ENCODE results near the gene UCKL1.

The UCKL1 gene

DNA sequence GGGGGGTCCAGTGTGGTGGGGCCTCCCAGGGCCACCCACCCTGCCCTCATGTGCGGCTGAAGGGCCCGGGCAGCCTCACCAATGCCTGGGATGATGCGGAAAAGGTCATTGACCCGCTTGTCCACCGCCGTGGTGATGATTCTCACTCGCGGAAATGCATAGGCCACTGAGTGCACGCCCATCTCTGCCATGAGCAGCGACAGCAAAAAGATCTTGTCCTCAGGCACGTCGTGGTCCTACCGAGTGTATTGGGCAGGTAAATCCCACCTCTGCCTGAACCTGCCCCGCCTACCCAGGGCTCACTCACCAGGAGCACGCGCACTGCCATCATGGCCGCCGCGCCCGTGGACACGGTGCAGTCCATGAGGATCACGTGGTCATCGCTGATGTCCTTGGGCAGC lies 16.1 kb downstream of the UCKL1 start:
- H3K9me3 ChIP-seq (ENCODE audit: control insufficient read depth, insufficient read depth, low read length), result no peaks in the 10 kb centered on the region
- H3K4me3 ChIP-seq (ENCODE audit: low read length), result no peak overlapping the region
- peaks cover 53% of the 10 kb centered on the region for H3K36me3 ChIP-seq (ENCODE audit: control insufficient read depth, low read length)
- H3K9me2 ChIP-seq (replicated peaks; ENCODE audit: control insufficient read depth, low read length), result no peaks in the 10 kb centered on the region
- H4K20me1 ChIP-seq (ENCODE audit: control insufficient read depth, insufficient read depth, low read depth, low read length), result no peaks in the 10 kb centered on the region
- peaks cover 14% of the 10 kb centered on the region for H3K4me1 ChIP-seq (ENCODE audit: control insufficient read depth, low read length)
- no peak for TF ChIP-seq EZH2phosphoT487 (IDR thresholded peaks at IDR 0.05; ENCODE audit: borderline replicate concordance, low read length)
- TF ChIP-seq, protein P1, sequence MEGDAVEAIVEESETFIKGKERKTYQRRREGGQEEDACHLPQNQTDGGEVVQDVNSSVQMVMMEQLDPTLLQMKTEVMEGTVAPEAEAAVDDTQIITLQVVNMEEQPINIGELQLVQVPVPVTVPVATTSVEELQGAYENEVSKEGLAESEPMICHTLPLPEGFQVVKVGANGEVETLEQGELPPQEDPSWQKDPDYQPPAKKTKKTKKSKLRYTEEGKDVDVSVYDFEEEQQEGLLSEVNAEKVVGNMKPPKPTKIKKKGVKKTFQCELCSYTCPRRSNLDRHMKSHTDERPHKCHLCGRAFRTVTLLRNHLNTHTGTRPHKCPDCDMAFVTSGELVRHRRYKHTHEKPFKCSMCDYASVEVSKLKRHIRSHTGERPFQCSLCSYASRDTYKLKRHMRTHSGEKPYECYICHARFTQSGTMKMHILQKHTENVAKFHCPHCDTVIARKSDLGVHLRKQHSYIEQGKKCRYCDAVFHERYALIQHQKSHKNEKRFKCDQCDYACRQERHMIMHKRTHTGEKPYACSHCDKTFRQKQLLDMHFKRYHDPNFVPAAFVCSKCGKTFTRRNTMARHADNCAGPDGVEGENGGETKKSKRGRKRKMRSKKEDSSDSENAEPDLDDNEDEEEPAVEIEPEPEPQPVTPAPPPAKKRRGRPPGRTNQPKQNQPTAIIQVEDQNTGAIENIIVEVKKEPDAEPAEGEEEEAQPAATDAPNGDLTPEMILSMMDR (IDR thresholded peaks at IDR 0.05; ENCODE audit: low read depth, low read length, poor library complexity, severe bottlenecking), result no peak
- H3K4me2 ChIP-seq (ENCODE audit: low read length), result no peak overlapping the region
- H3K27ac ChIP-seq (ENCODE audit: low read depth, low read length), result no peak overlapping the region
- H3K27me3 ChIP-seq (ENCODE audit: control insufficient read depth, low read length), result no peaks in the 10 kb centered on the region
- 0 out of 2 replicates have a peak, but pooled peaks cover 3% of the 10 kb centered on the region for H3F3A ChIP-seq (ENCODE audit: control insufficient read depth, insufficient read depth)
- H3K79me2 ChIP-seq (ENCODE audit: control insufficient read depth, low read length), result peaks cover 3% of the 10 kb centered on the region

DNA sequence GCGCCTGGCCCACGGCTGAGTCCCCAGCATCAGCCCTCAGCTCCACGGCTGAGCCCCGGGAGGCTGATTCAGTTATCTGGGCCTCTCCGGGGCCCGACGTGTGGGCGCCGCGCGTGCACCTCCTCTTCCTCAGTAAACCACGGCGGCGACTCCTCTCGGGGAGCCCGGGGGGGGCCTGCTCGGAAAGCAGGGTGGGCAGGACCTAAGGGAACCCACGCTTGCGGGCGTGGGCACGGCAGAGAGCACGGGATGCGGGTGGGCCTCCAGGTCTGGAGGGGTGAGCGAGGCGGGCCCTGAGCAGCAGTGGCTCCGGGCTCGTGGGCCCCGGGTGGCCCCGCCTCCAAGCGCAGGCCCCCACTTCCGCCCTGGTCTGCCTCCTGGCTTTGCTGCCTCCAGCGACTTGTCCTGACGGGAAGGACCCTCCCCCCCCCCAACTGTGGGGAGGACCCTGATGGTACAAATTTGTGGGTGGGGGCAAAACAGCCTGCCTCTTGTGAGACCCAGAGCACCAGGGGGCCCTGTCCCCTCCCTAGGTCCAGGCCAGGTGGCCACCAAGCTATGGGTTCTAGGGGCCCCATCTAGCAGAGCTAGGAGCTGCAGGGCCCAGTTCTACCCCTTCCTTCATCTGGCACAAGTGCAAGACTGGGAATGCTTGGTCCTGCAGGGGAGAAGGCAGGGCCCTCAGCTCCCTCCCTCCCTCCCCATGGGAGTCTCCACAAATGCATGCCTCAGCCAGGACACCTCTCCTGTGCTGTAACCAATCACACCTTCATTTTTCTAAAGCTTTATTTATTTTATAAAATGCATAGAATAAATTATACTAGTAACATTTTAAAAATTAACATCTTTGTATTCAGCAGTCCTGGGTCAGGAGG lies 16.9 kb downstream of the UCKL1 start:
- Histone ChIP-seq H3K27me3 (ENCODE audit: control insufficient read depth, low read length) (no peaks in the 10 kb centered on the region), H3K9me2 (replicated peaks; ENCODE audit: control insufficient read depth, low read length) (no peaks in the 10 kb centered on the region), H3K9me3 (ENCODE audit: control insufficient read depth, insufficient read depth, low read length) (no peaks in the 10 kb centered on the region), H3K4me1 (ENCODE audit: control insufficient read depth, low read length) (peaks cover 14% of the 10 kb centered on the region), H4K20me1 (ENCODE audit: control insufficient read depth, insufficient read depth, low read depth, low read length) (no peaks in the 10 kb centered on the region), H3K27ac (ENCODE audit: low read depth, low read length) (no peak overlapping the region), H3K4me2 (ENCODE audit: low read length) (no peak overlapping the region), H3K4me3 (ENCODE audit: low read length) (no peak overlapping the region), H3F3A (ENCODE audit: control insufficient read depth, insufficient read depth) (0 out of 2 replicates have a peak, but pooled peaks cover 3% of the 10 kb centered on the region), H3K79me2 (ENCODE audit: control insufficient read depth, low read length) (peaks cover 6% of the 10 kb centered on the region; the same call in 1 of the 2 replicates), H3K36me3 (ENCODE audit: control insufficient read depth, low read length) (peaks cover 54% of the 10 kb centered on the region)
- no peak for TF ChIP-seq EZH2phosphoT487 (IDR thresholded peaks at IDR 0.05; ENCODE audit: borderline replicate concordance, low read length)
- TF ChIP-seq, protein P1 (IDR thresholded peaks at IDR 0.05; ENCODE audit: low read depth, low read length, poor library complexity, severe bottlenecking), result no peak

DNA sequence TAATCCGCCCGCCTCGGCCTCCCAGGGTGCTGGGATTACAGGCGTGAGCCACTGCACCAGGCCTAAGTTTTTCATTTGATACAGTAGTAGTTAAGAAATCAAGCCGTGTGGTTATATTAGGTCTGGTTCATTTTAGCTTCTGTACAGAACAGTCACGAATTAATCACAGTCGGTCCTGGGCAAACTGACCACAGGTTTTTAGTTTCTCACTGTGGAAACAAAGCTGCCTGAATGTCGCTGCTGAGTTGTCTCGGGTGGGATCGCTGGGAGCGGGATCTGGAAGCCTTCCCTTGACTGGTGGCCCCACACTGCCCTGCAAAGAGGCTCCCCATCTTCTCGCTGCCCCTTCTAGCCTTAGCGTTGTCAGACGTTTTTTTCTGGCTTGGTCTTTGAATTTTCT lies 18.6 kb downstream of the UCKL1 start:
- H3K4me3 ChIP-seq (ENCODE audit: low read length), result no peak overlapping the region
- H3K9me3 ChIP-seq (ENCODE audit: control insufficient read depth, insufficient read depth, low read length), result no peaks in the 10 kb centered on the region
- H3K27me3 ChIP-seq (ENCODE audit: control insufficient read depth, low read length), result no peaks in the 10 kb centered on the region
- H3K4me2 ChIP-seq (ENCODE audit: low read length), result no peak overlapping the region
- TF ChIP-seq, protein P1 (IDR thresholded peaks at IDR 0.05; ENCODE audit: low read depth, low read length, poor library complexity, severe bottlenecking), result no peak
- TF ChIP-seq EZH2phosphoT487 (IDR thresholded peaks at IDR 0.05; ENCODE audit: borderline replicate concordance, low read length), result no peak
- peaks cover 6% of the 10 kb centered on the region; the same call in 1 of the 2 replicates for H3K79me2 ChIP-seq (ENCODE audit: control insufficient read depth, low read length)
- no peaks in the 10 kb centered on the region for H3K9me2 ChIP-seq (replicated peaks; ENCODE audit: control insufficient read depth, low read length)
- H4K20me1 ChIP-seq (ENCODE audit: control insufficient read depth, insufficient read depth, low read depth, low read length), result no peaks in the 10 kb centered on the region
- 0 out of 2 replicates have a peak, but pooled peaks cover 3% of the 10 kb centered on the region for H3F3A ChIP-seq (ENCODE audit: control insufficient read depth, insufficient read depth)
- H3K4me1 ChIP-seq (ENCODE audit: control insufficient read depth, low read length), result peaks cover 14% of the 10 kb centered on the region
- H3K36me3 ChIP-seq (ENCODE audit: control insufficient read depth, low read length), result peaks cover 50% of the 10 kb centered on the region
- H3K27ac ChIP-seq (ENCODE audit: low read depth, low read length), result no peak overlapping the region

Measured in DOHH2 (cell line).